H9 (cell line): ENCODE data around the gene B3GNT2. TPM values are rescaled to one million over a fixed set of nuclear protein-coding genes. Genes with fewer than 3 reads are reported as not detected.

Experiments
- DNase-seq: peaks from one replicate; pipeline ENCODE4 v3.0.0-alpha.2; 2017
- H2AFZ ChIP-seq: one replicate; pipeline ENCODE4 v1.6.1; 2013; ENCODE audit warnings: mild to moderate bottlenecking, low read length, control low read depth, moderate library complexity
- H2AK5ac ChIP-seq: 2 replicates; pipeline ENCODE4 v1.6.1; 2013; ENCODE audit warnings: low read length, control low read depth, mixed read lengths; ENCODE audit not compliant: insufficient read length
- H2BK120ac ChIP-seq: one replicate; pipeline ENCODE4 v1.6.1; 2013; ENCODE audit warnings: low read depth, mild to moderate bottlenecking, low read length, control low read depth, inconsistent platforms; ENCODE audit not compliant: poor library complexity, severe bottlenecking
- H2BK12ac ChIP-seq: 2 replicates; pipeline ENCODE4 v1.6.1; 2013; ENCODE audit warnings: low read length, control low read depth, mixed read lengths, low read depth; ENCODE audit not compliant: insufficient read length
- H2BK15ac ChIP-seq: 2 replicates; pipeline ENCODE4 v1.6.1; 2013; ENCODE audit warnings: low read depth, low read length, control low read depth
- H2BK20ac ChIP-seq: one replicate; pipeline ENCODE4 v1.6.1; 2013; ENCODE audit warnings: low read depth, mild to moderate bottlenecking, low read length, control low read depth, inconsistent platforms; ENCODE audit not compliant: poor library complexity, severe bottlenecking
- H2BK5ac ChIP-seq: 2 replicates; pipeline ENCODE4 v1.6.1; 2013; ENCODE audit warnings: low read length, control low read depth, mixed read lengths; ENCODE audit not compliant: insufficient read length
- H3K14ac ChIP-seq: 2 replicates; pipeline ENCODE4 v1.6.1; 2013; ENCODE audit warnings: low read length, control low read depth; ENCODE audit not compliant: insufficient read depth
- H3K18ac ChIP-seq: 2 replicates; pipeline ENCODE4 v1.6.1; 2013; ENCODE audit warnings: low read depth, mild to moderate bottlenecking, mixed read lengths, low read length, control low read depth; ENCODE audit not compliant: insufficient read length
- H3K23ac ChIP-seq: 2 replicates; pipeline ENCODE4 v1.6.1; 2013; ENCODE audit warnings: low read length, control low read depth, mixed read lengths, low read depth; ENCODE audit not compliant: insufficient read length
- H3K23me2 ChIP-seq: 2 replicates; pipeline ENCODE4 v1.6.1; 2013; ENCODE audit warnings: low read depth, mild to moderate bottlenecking, mixed read lengths, low read length, control low read depth; ENCODE audit not compliant: insufficient read length, poor library complexity, severe bottlenecking
- H3K27ac ChIP-seq: 2 replicates; pipeline ENCODE4 v1.5.1; 2013; ENCODE audit warnings: low read length, control low read depth, mixed read lengths, low read depth; ENCODE audit not compliant: insufficient read length
- H3K27me3 ChIP-seq: 2 replicates; pipeline ENCODE4 v1.6.1; 2013; ENCODE audit warnings: low read length, control low read depth, inconsistent platforms; ENCODE audit not compliant: insufficient read depth
- H3K4ac ChIP-seq: 2 replicates; pipeline ENCODE4 v1.6.1; 2013; ENCODE audit warnings: low read depth, mild to moderate bottlenecking, control low read depth, inconsistent platforms, low read length, moderate library complexity
- H3K4me1 ChIP-seq: 2 replicates; pipeline ENCODE4 v1.6.1; 2013; ENCODE audit warnings: low read length, control low read depth, inconsistent platforms; ENCODE audit not compliant: insufficient read depth
- H3K4me2 ChIP-seq: 2 replicates; pipeline ENCODE4 v1.6.1; 2013; ENCODE audit warnings: low read length, control low read depth, mixed read lengths; ENCODE audit not compliant: insufficient read length, insufficient read depth
- H3K56ac ChIP-seq: 2 replicates; pipeline ENCODE4 v1.6.1; 2013; ENCODE audit warnings: low read depth, mild to moderate bottlenecking, mixed read lengths, low read length, control low read depth; ENCODE audit not compliant: insufficient read length
- H3K79me1 ChIP-seq: 2 replicates; pipeline ENCODE4 v1.6.1; 2013; ENCODE audit warnings: low read depth, mild to moderate bottlenecking, moderate library complexity, low read length, control low read depth, inconsistent platforms; ENCODE audit not compliant: insufficient read depth, poor library complexity, severe bottlenecking
- H3K79me2 ChIP-seq: 2 replicates; pipeline ENCODE4 v1.6.1; 2013; ENCODE audit warnings: low read length, control low read depth, inconsistent platforms; ENCODE audit not compliant: insufficient read depth
- H3K9ac ChIP-seq: 2 replicates; pipeline ENCODE4 v1.6.1; 2013; ENCODE audit warnings: low read length, control low read depth, mixed read lengths; ENCODE audit not compliant: insufficient read length; ENCODE audit errors: extremely low read depth
- H3K9me3 ChIP-seq: one replicate; pipeline ENCODE4 v1.6.1; 2013; ENCODE audit warnings: low read depth, low read length, inconsistent platforms; ENCODE audit not compliant: control insufficient read depth
- H3T11ph ChIP-seq: one replicate; pipeline ENCODE4 v1.6.1; 2013; ENCODE audit warnings: mild to moderate bottlenecking, low read length, control low read depth, inconsistent platforms
- H4K20me1 ChIP-seq: one replicate; pipeline ENCODE4 v1.6.1; 2013; ENCODE audit not compliant: control insufficient read depth, insufficient read length, insufficient read depth
- H4K5ac ChIP-seq: 2 replicates; pipeline ENCODE4 v1.6.1; 2013; ENCODE audit warnings: low read depth, mild to moderate bottlenecking, mixed read lengths, low read length, control low read depth; ENCODE audit not compliant: insufficient read length
- H4K8ac ChIP-seq: replicated peaks from 2 replicates; pipeline ENCODE4 v1.6.1; 2013; ENCODE audit warnings: low read length, control low read depth, mixed read lengths, low read depth; ENCODE audit not compliant: insufficient read length
- H4K91ac ChIP-seq: 2 replicates; pipeline ENCODE4 v1.6.1; 2013; ENCODE audit warnings: low read depth, mild to moderate bottlenecking, moderate library complexity, mixed read lengths, low read length, control low read depth; ENCODE audit not compliant: insufficient read length
- H3K27ac Mint-ChIP-seq, 3 experiments: 2 replicates in 2 of 3; 3 replicates in 1 of 3; pipeline ENCODE4 v1.8.0; 2020 to 2021; ENCODE audit warnings: mixed read lengths in 3 of 3, mild to moderate bottlenecking in 1 of 3, moderate library complexity in 1 of 3
- H3K27me3 Mint-ChIP-seq: 2 replicates; pipeline ENCODE4 v1.8.0; 2021; ENCODE audit warnings: low read depth, mild to moderate bottlenecking, moderate library complexity, mixed read lengths
- H3K36me3 Mint-ChIP-seq, 3 experiments: 2 replicates in 2 of 3; 3 replicates in 1 of 3; pipeline ENCODE4 v1.8.0; 2020 to 2021; ENCODE audit warnings: low read depth in 3 of 3, mixed read lengths in 3 of 3; ENCODE audit not compliant: insufficient read depth in 1 of 3
- H3K4me1 Mint-ChIP-seq, 2 experiments: 2 replicates each; pipeline ENCODE4 v1.8.0; 2020; ENCODE audit warnings: mixed read lengths in 2 of 2
- H3K4me3 Mint-ChIP-seq, 2 experiments: 2 replicates in 1 of 2; 3 replicates in 1 of 2; pipeline ENCODE4 v1.8.0; 2020 to 2021; ENCODE audit warnings: mild to moderate bottlenecking in 2 of 2, mixed read lengths in 2 of 2, moderate library complexity in 1 of 2
- H3K9me3 Mint-ChIP-seq, 2 experiments: 2 replicates in 1 of 2; 3 replicates in 1 of 2; pipeline ENCODE4 v1.8.0; 2020; ENCODE audit warnings: mild to moderate bottlenecking in 2 of 2, mixed read lengths in 2 of 2, moderate library complexity in 1 of 2
- CTCF ChIP-seq: fragments of 200-600 bp; sonication (generic); conservative IDR thresholded peaks from 3 replicates; pipeline ENCODE4 v1.8.0; 2021; ENCODE audit warnings: antibody characterized with exemption, mild to moderate bottlenecking
- WGBS: extraction: QIAGEN DNeasy Blood & Tissue Kit; methylation state at CpG from one replicate; pipeline ENCODE4 v1.1.7; 2013; ENCODE audit warnings: missing lambda C conversion rate, low lambda C conversion rate, mixed read lengths; ENCODE audit not compliant: insufficient read length; ENCODE audit errors: extremely low coverage; 5-methylcytosine and 5-hydroxymethylcytosine counted together
- total RNA-seq: library from RNA; stranded (reverse); gene quantifications from 2 replicates; pipeline ENCODE4 v1.2.1, GENCODE V29; 2021

B3GNT2 gene
- total RNA-seq, 1 experiment from 2014 or later, result 55.3 TPM

- Histone ChIP-seq H3K9me3 (no peaks in the 10 kb centered on the region), H3K4me2 (no peak overlapping the region), H2BK15ac (no peak overlapping the region), H3K27ac (no peak overlapping the region), H3K9ac (no peak overlapping the region), H3K23ac (no peak overlapping the region), H4K5ac (no peak overlapping the region), H3K56ac (no peak overlapping the region), H3K18ac (no peak overlapping the region), H2BK5ac (no peak overlapping the region), H2BK12ac (no peak overlapping the region), H2AK5ac (no peak overlapping the region), H3K79me1 (peaks cover 10% of the 10 kb centered on the region), H3K79me2 (peaks cover 42% of the 10 kb centered on the region; the same call in 1 of the 2 replicates), H3K4ac (no peak overlapping the region), H4K20me1 (no peaks in the 10 kb centered on the region), H2BK20ac (no peak overlapping the region), H4K91ac (no peak overlapping the region), H3K4me1 (0 out of 2 replicates have a peak, but pooled peaks cover 1% of the 10 kb centered on the region), H3K14ac (no peak overlapping the region), H3K23me2 (no peaks in the 10 kb centered on the region), H4K8ac (no peak overlapping the region), H2AFZ (no peak overlapping the region), H2BK120ac (no peak overlapping the region), H3K27me3 (no peaks in the 10 kb centered on the region), H3T11ph (no peak overlapping the region)
- Mint-ChIP-seq H3K9me3 (peaks cover 0 to 10% of the 10 kb centered on the region in 2 experiments; a peak in 3 of 5 replicates), H3K27ac (no peak overlapping the region), H3K4me1 (peaks cover 28 to 62% of the 10 kb centered on the region in 2 experiments), H3K27me3 (no peaks in the 10 kb centered on the region), H3K4me3 (no peak overlapping the region), H3K36me3 (peaks cover 37 to 44% (median 39%) of the 10 kb centered on the region in 3 experiments)
- no peak for DNase-seq
- no CpG with 5 or more reads among the region's 4 CpGs for WGBS
- no peak for TF ChIP-seq CTCF
Observed at GRCh38 chr2:62219407-62220159, 23.7 kb downstream of the B3GNT2 start.
